LNCaP clone FGC (cell line): ENCODE data around the gene CDKL2.

ENCODE experiments used
- DNase-seq: peaks from one replicate; pipeline ENCODE4 v3.0.0-alpha.2; 2011; ENCODE audit warnings: low read depth
- H3K4me3 ChIP-seq: 2 replicates; pipeline ENCODE4 v1.5.1; 2011; ENCODE audit warnings: mild to moderate bottlenecking, low read depth, low read length, control low read depth
- TF ChIP-seq, protein P1 (sequence below): IDR thresholded peaks from 2 replicates; pipeline ENCODE4 v1.5.1; 2012; ENCODE audit warnings: mild to moderate bottlenecking; ENCODE audit not compliant: control insufficient read depth, insufficient read depth; ENCODE audit errors: extremely low read depth

Gene CDKL2

GRCh38 chr4:75630174-75630936 lies at the start of gene CDKL2:
Gene CDKL2, minus strand, starts transcription at chr4:75630528. Its CDS starts 4,540 bp downstream, at chr4:75625988.
- TF ChIP-seq, protein P1, sequence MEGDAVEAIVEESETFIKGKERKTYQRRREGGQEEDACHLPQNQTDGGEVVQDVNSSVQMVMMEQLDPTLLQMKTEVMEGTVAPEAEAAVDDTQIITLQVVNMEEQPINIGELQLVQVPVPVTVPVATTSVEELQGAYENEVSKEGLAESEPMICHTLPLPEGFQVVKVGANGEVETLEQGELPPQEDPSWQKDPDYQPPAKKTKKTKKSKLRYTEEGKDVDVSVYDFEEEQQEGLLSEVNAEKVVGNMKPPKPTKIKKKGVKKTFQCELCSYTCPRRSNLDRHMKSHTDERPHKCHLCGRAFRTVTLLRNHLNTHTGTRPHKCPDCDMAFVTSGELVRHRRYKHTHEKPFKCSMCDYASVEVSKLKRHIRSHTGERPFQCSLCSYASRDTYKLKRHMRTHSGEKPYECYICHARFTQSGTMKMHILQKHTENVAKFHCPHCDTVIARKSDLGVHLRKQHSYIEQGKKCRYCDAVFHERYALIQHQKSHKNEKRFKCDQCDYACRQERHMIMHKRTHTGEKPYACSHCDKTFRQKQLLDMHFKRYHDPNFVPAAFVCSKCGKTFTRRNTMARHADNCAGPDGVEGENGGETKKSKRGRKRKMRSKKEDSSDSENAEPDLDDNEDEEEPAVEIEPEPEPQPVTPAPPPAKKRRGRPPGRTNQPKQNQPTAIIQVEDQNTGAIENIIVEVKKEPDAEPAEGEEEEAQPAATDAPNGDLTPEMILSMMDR, result no peak
- no peak within 1 kb of the TSS for H3K4me3 ChIP-seq
- no peak for DNase-seq

DNA sequence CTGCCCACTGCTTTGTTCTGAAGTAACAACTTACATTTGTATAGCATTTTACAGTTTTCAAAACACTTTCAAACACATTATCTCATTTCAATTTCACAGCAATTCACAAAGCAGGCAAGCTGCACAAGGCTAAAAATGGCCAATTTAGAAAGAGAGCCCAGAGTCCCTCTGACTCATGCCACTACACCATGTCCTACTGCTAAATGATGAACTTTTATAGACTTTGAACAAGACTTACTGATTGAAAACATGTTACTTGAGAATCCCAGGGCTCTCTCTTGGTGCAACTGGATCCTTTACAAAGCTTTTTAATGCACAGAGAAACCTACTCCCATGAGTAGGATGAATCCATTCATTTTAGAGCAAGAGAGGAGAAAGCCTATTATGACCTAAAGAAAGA lies 48.6 kb upstream of the CDKL2 start:
- no peak overlapping the region for H3K4me3 ChIP-seq
- no peak for DNase-seq
- TF ChIP-seq, protein P1, result no peak

DNA sequence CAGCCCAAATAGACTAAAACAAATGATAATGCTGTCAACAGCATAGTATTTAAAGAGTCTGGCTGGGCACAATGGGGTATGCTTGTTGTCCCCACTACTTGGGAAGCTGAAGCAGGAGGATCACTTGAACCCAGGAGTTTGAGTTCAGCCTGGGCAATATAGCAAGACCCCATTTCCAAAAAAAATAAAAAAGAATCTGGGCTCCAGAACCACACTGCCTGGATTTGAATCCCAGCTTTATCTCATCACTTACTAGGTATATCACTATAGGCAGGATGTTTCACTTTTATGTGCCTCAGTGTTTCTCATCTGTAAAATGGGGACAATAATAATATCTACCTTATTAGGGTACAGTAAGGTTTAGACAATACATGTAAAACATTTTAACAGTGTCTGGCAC lies 48.1 kb upstream of the CDKL2 start:
- no peak for DNase-seq
- TF ChIP-seq, protein P1, result no peak
- H3K4me3 ChIP-seq, result no peak overlapping the region

DNA sequence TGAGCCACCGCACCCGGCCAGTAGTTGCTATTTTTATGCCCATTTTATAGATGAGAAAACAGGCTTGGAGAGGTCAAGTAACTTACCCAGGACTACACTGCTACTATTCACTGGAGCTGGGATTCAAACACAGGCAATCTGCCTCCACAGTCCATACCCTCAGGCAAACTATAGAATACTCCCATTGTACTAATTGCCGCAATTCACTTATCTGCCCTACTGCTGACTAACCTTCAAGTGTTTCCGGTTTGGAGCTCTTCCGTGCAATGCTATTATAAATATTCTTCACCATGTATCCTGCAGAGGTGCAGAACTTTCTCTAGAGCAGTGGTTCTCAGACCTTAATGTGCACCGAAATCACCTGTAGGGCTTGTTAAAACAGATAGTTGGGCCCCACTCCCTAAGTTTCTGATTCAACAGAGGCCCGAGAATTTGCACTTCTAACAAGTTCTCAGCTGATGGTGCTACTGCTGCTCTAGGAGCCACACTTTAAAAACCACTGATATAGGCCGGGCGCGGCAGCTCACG lies 44.7 kb upstream of the CDKL2 start:
- TF ChIP-seq, protein P1, result no peak
- no peak overlapping the region for H3K4me3 ChIP-seq
- DNase-seq, result no peak

GRCh38 chr4:75673959-75674328 lies 43.6 kb upstream of the CDKL2 start:
- TF ChIP-seq, protein P1, result no peak
- no peak for DNase-seq
- H3K4me3 ChIP-seq, result peak overlapping the region; percentile 89

- TF ChIP-seq, protein P1, result no peak
- peak; percentile 97 for DNase-seq
- peak within 1 kb of the TSS; percentile 89 for H3K4me3 ChIP-seq
Observed at GRCh38 chr4:75673027-75673958, 43.0 kb upstream of the CDKL2 start, which contains the start of gene G3BP2. Gene G3BP2, minus strand, starts transcription at chr4:75673411. Its CDS starts 11,386 bp downstream, at chr4:75662025.
